SK-N-SH treated with all-trans-retinoic acid at 6 μM for 48 hours (cell line): ENCODE measurements around the gene TRIM25.

ENCODE experiments used
- ESRRG ChIP-seq: fragments of 250-450 bp; sonication (Bioruptor Pico); IDR thresholded peaks from 2 replicates; pipeline ENCODE4 v1.6.1; 2021; ENCODE audit warnings: mild to moderate bottlenecking
- ISL1 ChIP-seq: fragments of 250-450 bp; sonication (Bioruptor Pico); IDR thresholded peaks from 2 replicates; pipeline ENCODE4 v2.1.2; 2022; ENCODE audit warnings: mild to moderate bottlenecking, moderate library complexity
- OSR1 ChIP-seq: fragments of 250-450 bp; sonication (Bioruptor Pico); IDR thresholded peaks from 2 replicates; pipeline ENCODE4 v1.8.0; 2022; ENCODE audit warnings: moderate library complexity, mild to moderate bottlenecking, inconsistent platforms
- PPARA ChIP-seq: fragments of 250-450 bp; sonication (Bioruptor Pico); IDR thresholded peaks from 2 replicates; pipeline ENCODE4 v1.5.0; 2020; ENCODE audit warnings: mild to moderate bottlenecking, borderline replicate concordance
- TCF4 ChIP-seq: fragments of 250-450 bp; sonication (Bioruptor Pico); IDR thresholded peaks from 2 replicates; pipeline ENCODE4 v1.8.0; 2021; ENCODE audit warnings: mild to moderate bottlenecking, moderate library complexity, borderline replicate concordance
- TOX ChIP-seq: fragments of 250-450 bp; sonication (Bioruptor Pico); IDR thresholded peaks from 2 replicates; pipeline ENCODE4 v1.8.0; 2021; ENCODE audit warnings: mild to moderate bottlenecking, moderate library complexity, borderline replicate concordance
- ZFP3 ChIP-seq: fragments of 250-450 bp; sonication (Bioruptor Pico); IDR thresholded peaks from 2 replicates; pipeline ENCODE4 v1.5.0; 2020; ENCODE audit warnings: mild to moderate bottlenecking, moderate library complexity
- ZFP30 ChIP-seq: fragments of 450-650 bp; formaldehyde crosslinking; IDR thresholded peaks from 2 replicates; pipeline ENCODE4 v1.5.0; 2022; ENCODE audit warnings: mild to moderate bottlenecking, moderate library complexity
- TF ChIP-seq, protein P1 (sequence below): fragments of 250-450 bp; sonication (Bioruptor Pico); IDR thresholded peaks from 2 replicates; pipeline ENCODE4 v1.8.0; 2020; ENCODE audit warnings: mild to moderate bottlenecking, moderate library complexity, borderline replicate concordance
- TF ChIP-seq, protein P2 (sequence below): fragments of 250-450 bp; sonication (Bioruptor Pico); IDR thresholded peaks from 2 replicates; pipeline ENCODE4 v1.8.0; 2021; ENCODE audit warnings: low read depth, mild to moderate bottlenecking, moderate library complexity, borderline replicate concordance
- TF ChIP-seq, protein P3 (sequence below): fragments of 250-450 bp; sonication (Bioruptor Pico); IDR thresholded peaks from 2 replicates; pipeline ENCODE4 v1.5.1; 2020; ENCODE audit warnings: low read depth, mild to moderate bottlenecking, moderate library complexity

DNA sequence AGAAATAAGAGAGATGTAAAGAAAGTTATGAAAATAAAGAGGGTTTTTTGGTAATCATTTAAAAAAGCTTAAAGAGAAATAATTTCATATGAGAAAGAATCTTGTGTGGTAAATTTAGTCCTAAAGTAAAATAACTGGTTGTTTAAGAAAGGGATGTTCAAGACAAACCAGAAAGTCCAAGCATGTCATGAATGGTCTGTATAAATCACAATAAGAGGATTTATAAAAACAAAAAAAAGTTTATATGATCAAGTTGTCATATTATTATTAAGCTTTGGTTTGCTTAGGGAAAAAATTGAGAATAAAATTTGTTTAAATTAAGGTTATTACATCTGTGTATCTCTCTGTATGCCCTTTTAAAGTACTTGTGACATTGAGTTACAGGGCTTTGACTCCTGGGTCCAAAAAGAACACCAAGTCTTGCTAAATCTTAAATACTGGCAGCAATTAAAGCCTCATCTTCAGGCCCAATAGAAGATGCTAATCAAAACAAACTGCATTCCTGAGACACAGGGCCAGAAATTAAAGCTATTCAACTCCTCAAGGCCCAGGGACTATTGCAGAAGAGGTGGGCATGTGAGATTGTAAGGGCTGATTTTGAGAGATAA lies 15.6 kb upstream of the TRIM25 start:
- TF ChIP-seq, protein P1, sequence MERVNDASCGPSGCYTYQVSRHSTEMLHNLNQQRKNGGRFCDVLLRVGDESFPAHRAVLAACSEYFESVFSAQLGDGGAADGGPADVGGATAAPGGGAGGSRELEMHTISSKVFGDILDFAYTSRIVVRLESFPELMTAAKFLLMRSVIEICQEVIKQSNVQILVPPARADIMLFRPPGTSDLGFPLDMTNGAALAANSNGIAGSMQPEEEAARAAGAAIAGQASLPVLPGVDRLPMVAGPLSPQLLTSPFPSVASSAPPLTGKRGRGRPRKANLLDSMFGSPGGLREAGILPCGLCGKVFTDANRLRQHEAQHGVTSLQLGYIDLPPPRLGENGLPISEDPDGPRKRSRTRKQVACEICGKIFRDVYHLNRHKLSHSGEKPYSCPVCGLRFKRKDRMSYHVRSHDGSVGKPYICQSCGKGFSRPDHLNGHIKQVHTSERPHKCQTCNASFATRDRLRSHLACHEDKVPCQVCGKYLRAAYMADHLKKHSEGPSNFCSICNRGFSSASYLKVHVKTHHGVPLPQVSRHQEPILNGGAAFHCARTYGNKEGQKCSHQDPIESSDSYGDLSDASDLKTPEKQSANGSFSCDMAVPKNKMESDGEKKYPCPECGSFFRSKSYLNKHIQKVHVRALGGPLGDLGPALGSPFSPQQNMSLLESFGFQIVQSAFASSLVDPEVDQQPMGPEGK (CRISPR knock-in tag), result no peak
- TF ChIP-seq ISL1 (CRISPR knock-in tag), result no peak
- TF ChIP-seq TOX (CRISPR knock-in tag), result no peak
- TF ChIP-seq, protein P2, sequence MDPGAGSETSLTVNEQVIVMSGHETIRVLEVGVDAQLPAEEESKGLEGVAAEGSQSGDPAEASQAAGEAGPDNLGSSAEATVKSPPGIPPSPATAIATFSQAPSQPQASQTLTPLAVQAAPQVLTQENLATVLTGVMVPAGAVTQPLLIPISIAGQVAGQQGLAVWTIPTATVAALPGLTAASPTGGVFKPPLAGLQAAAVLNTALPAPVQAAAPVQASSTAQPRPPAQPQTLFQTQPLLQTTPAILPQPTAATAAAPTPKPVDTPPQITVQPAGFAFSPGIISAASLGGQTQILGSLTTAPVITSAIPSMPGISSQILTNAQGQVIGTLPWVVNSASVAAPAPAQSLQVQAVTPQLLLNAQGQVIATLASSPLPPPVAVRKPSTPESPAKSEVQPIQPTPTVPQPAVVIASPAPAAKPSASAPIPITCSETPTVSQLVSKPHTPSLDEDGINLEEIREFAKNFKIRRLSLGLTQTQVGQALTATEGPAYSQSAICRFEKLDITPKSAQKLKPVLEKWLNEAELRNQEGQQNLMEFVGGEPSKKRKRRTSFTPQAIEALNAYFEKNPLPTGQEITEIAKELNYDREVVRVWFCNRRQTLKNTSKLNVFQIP (CRISPR knock-in tag), result no peak
- no peak for TF ChIP-seq ZFP30
- no peak for TF ChIP-seq ZFP3 (CRISPR knock-in tag)
- no peak for TF ChIP-seq TCF4
- TF ChIP-seq, protein P3, sequence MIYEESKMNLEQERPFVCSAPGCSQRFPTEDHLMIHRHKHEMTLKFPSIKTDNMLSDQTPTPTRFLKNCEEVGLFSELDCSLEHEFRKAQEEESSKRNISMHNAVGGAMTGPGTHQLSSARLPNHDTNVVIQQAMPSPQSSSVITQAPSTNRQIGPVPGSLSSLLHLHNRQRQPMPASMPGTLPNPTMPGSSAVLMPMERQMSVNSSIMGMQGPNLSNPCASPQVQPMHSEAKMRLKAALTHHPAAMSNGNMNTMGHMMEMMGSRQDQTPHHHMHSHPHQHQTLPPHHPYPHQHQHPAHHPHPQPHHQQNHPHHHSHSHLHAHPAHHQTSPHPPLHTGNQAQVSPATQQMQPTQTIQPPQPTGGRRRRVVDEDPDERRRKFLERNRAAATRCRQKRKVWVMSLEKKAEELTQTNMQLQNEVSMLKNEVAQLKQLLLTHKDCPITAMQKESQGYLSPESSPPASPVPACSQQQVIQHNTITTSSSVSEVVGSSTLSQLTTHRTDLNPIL, result no peak
- TF ChIP-seq OSR1, result no peak
- no peak for TF ChIP-seq PPARA (CRISPR knock-in tag)
- no peak for TF ChIP-seq ESRRG
